Measurements from ENCODE around the gene ISG20L2.
A peak's percentile ranks its signal among the peaks of the same experiment; 100 is the strongest.

Gene ISG20L2

DNA sequence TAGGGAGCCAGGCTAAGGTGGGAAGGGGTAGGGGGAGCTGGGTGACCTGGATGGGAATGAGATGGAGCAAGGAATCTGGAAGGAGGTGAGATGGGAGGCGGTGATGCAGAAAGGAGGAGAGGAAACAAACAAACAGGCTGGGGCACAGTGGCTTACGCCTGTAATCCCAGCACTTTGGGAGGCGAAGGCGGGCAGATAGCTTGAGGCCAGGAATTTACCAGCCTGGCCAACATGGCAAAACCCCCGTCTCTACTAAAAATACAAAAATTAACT lies 33.9 kb downstream of the ISG20L2 start:
- peaks cover 10% of the 10 kb centered on the region for H3K4me1 Mint-ChIP-seq
- H3K4me3 Mint-ChIP-seq, result no peak overlapping the region
- no peak overlapping the region for H3K27ac Mint-ChIP-seq
- ATAC-seq (no peak), DNase-seq (no peak)
- H3K27me3 Mint-ChIP-seq, result peaks cover 57% of the 10 kb centered on the region
- no peaks in the 10 kb centered on the region for H3K9me3 Mint-ChIP-seq
- no peaks in the 10 kb centered on the region for H3K36me3 Mint-ChIP-seq (ENCODE audit: low read depth)

DNA sequence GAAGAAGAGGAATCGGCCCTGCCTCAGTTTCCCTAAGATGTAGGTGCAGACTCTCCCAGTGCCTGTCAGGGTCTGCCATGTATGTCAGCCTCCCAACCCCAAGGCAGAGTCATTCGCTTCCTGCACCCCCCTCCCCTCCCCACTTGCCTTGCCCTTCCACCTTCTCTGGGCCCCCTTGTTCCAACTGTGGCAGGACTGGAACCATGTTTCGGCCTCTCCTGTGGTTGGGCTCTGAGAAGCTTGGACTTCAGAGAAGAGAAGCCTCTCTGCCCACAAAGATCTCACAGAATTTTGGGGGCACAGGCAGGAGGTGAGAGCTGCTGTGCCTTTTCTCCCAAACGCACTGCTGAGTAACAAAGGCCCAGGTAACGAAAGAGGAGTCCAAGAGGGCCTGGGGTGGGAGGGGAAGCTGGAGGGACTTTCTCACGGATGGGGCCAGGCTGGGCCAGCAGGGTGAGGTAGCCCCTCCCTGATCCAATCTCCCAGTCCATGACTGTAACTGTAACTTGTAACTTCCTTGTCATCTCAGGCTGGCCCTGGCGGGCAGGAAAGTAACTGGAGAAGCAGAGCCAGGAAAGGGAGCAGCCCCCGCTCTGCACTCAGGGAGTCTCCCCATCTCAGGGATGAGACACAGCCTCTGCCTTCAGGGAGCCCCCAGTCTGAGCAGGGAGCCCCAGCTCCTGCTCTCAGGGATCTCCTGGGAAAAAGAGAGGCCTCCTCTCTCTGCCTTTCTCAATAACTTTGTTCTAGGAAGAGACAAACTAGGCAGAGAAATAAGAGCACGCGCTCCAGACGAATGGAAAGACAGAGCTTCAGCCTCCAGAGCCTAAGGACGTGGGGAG lies 34.5 kb downstream of the ISG20L2 start:
- no peak for ATAC-seq
- H3K4me3 Mint-ChIP-seq, result no peak overlapping the region
- peaks cover 62% of the 10 kb centered on the region for H3K27me3 Mint-ChIP-seq
- peaks cover 13% of the 10 kb centered on the region for H3K4me1 Mint-ChIP-seq
- DNase-seq, result no peak
- no peaks in the 10 kb centered on the region for H3K36me3 Mint-ChIP-seq (ENCODE audit: low read depth)
- no peaks in the 10 kb centered on the region for H3K9me3 Mint-ChIP-seq
- no peak overlapping the region for H3K27ac Mint-ChIP-seq

DNA sequence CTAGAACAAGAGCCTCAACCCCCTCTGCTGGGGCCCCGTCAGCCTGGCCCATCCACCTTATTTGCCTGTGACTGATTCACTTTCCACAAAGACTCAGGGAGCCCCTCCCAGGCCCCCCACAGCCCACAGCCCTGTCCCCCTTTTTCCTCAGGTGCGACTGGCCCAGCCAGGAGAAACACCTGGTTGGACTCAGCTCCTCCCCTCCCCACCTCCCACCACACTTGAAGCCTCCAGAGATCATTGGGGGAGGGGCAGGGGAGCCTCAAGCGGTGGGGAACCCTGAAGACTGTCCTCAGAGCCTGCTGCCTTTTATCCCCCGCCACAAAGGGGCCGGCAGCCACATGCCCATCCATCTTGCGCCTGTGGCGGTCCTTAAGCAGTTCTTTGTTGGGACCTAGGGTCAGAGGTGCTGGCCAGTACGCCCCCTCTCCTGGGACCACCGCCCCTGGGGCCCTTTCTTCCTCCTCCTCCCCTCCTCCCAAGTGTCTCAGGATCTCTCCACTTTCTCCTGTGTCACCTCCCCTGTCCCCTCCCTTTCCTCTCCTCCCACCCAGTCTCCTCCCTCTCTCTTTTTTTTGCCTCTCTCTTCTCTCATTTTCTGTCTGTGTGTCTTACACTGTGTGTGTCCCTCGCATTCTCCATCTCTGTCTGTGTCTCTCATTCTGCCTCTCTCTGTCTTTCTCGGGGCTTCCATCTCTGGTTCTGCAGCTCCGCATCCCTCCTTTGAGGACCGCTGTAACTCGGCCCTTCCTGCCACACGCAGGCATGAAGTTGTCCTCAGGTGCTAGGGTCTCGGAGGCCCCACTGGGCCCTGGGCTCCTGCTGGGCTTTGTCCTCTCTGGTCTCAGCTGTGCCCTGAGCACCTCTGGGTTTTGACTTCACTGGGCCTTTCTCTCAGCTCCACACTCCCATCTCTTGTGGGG lies 35.4 kb downstream of the ISG20L2 start:
- H3K27ac Mint-ChIP-seq, result no peak overlapping the region
- H3K27me3 Mint-ChIP-seq, result peaks cover 67% of the 10 kb centered on the region
- H3K36me3 Mint-ChIP-seq (ENCODE audit: low read depth), result no peaks in the 10 kb centered on the region
- DNase-seq, result no peak
- H3K9me3 Mint-ChIP-seq, result no peaks in the 10 kb centered on the region
- no peak overlapping the region for H3K4me3 Mint-ChIP-seq
- ATAC-seq, result no peak
- H3K4me1 Mint-ChIP-seq, result peaks cover 15% of the 10 kb centered on the region

DNA sequence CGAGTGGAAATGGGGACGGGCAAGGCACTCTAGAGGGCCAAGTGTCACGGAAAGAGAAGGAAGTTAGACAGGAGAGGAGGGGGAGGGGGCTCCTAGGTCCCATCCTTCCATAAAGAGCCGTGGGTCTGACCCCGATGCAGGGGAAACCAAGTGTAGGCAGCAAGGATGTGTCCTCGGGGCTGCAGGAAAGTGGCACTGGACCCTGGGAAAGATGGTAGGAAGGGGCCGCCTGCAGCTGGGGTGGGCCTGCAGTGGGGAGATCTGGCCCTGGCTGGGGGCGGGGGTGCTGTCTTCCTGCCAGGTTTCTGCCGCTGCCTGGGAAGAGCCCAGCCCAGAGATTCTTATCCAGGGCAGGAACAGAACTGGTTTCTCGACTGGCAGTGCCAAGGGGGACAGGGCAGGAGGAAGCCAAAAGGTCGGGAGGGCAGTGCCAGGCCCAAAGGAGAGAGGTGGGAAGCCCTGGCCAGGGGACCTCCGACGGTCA lies 36.1 kb downstream of the ISG20L2 start:
- no peak overlapping the region for H3K4me3 Mint-ChIP-seq
- H3K36me3 Mint-ChIP-seq (ENCODE audit: low read depth), result no peaks in the 10 kb centered on the region
- no peak overlapping the region for H3K27ac Mint-ChIP-seq
- DNase-seq, result no peak
- H3K4me1 Mint-ChIP-seq, result peaks cover 15% of the 10 kb centered on the region
- H3K9me3 Mint-ChIP-seq, result no peaks in the 10 kb centered on the region
- peaks cover 68% of the 10 kb centered on the region for H3K27me3 Mint-ChIP-seq
- ATAC-seq, result no peak

DNA sequence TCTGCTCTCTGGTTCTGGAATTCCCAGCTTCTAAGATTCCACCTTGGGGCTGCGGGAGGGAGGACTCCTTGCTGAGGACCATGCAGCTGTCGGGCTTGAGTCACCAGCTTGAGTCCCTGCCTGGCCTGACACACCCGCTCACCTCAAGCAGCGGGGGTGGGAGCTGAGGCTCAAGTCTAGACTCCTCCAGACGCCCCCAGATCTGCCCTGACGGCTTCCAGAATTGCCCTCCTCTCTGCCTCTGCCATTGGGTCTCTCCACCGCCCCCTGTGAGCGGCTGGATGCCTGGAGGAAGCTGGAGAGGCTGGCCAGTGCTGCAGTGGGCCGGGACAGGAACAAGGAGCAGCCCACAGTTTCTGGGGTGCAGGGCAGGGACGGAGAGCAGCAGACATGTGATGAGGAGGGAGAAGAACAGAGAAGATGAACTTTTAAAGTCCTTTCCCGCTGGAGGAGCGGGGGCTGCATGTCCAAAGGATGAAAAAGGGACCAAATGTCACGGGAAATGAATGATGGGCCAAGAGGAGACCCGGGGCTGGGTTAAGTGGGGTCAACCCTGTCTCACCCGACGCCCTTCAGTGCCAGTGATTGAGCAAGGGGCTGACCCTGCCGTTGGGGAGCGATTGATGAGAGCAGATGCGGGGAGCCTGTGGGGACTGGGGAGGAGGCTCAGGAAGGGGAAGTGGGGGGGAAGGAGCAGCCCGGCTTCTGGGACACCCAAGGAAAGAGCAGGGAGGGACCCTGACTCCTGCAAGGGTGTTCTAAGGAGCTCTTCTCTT lies 36.7 kb downstream of the ISG20L2 start:
- Mint-ChIP-seq H3K4me1 (peaks cover 15% of the 10 kb centered on the region), H3K4me3 (no peak overlapping the region), H3K36me3 (ENCODE audit: low read depth) (no peaks in the 10 kb centered on the region), H3K9me3 (no peaks in the 10 kb centered on the region), H3K27me3 (peaks cover 65% of the 10 kb centered on the region), H3K27ac (no peak overlapping the region)
- ATAC-seq, result no peak
- DNase-seq, result no peak

DNA sequence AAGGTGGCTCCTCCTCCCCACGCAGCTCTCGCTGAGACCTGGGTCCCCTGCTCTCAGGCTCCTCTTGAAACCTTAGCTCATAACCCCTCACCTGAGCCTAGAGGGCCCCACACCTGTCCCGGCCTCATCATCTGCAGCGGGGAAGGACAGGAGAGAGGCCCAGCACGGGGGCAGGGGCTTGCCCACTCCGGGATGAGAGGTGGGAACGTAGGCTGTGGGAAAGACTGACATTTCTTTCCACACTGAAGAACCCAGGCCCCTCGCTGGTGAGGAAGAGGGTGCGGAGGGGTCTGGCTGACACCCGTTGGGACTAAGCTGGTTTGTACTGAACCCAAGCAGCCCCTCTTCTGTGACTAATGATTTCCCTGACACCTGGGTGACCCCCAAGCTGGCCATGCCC lies 37.4 kb downstream of the ISG20L2 start:
- Mint-ChIP-seq H3K36me3 (ENCODE audit: low read depth) (no peaks in the 10 kb centered on the region), H3K4me3 (no peak overlapping the region), H3K4me1 (peaks cover 15% of the 10 kb centered on the region)

DNA sequence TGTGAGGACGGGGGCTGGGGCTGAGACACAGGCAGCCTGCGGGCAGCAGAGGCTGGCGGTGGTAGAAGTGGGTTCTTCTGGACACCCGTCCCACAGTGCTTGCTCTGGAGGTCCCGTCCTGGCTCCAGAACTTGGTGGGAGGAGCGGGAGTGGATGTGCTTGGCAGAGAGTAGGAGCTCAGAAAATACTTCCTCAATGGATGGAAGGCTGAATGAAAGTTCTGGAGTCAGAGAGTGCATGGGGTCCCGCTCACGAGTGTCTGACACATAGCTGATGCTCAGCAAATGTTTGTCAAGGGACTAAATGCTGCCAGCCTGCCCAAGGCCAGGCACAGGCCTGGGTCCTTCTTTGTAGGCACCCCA lies 37.9 kb downstream of the ISG20L2 start:
- peaks cover 60% of the 10 kb centered on the region for H3K27me3 Mint-ChIP-seq
- no peaks in the 10 kb centered on the region for H3K9me3 Mint-ChIP-seq

More for the DNA sequence above, 37.4 kb downstream of the ISG20L2 start:
- DNase-seq (no peak), ATAC-seq (no peak)
- Mint-ChIP-seq H3K27ac (no peak overlapping the region), H3K27me3 (peaks cover 60% of the 10 kb centered on the region), H3K9me3 (no peaks in the 10 kb centered on the region)

DNA sequence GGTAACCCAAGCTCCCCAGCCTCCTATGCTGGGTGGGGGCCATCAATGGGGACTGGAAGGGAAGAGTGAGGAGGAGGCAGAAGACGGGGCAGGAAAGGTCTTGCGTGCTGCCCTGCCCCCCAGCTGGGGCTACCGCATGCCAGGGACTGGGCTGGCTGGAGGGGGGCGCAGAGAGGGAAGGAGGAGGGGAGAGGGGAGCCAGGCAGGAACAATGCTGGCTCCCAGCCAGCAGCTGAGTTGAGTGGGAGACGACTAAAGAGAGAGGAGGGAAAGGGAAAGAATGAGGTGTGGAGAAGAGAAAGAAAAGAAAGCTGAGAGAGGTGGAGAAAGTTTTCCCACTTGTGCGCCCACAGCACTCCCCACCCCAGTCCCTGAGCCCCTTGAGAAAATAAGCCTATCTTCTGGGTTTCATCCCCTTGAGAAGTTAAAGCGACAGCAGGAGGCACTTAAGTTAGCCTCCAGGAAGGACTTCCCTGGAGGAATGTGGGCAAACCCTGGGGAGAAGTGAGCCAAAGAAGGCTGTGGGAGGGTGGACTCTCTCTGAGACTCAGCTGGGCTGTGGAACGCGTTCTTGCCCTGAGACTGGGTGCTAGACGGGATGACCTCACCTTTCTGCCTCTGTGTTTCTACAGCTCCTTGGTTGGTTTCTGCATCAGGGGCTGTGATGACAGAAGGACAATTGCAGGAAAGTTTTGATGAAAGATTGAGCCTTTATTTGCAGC lies 38.5 kb downstream of the ISG20L2 start:
- H3K27ac Mint-ChIP-seq, result no peak overlapping the region
- ATAC-seq (no peak), DNase-seq (no peak)
- H3K36me3 Mint-ChIP-seq (ENCODE audit: low read depth), result no peaks in the 10 kb centered on the region
- peaks cover 60% of the 10 kb centered on the region for H3K27me3 Mint-ChIP-seq
- H3K9me3 Mint-ChIP-seq, result no peaks in the 10 kb centered on the region
- H3K4me1 Mint-ChIP-seq, result peaks cover 15% of the 10 kb centered on the region
- H3K4me3 Mint-ChIP-seq, result no peak overlapping the region

More for the DNA sequence above, 37.9 kb downstream of the ISG20L2 start:
- DNase-seq (no peak), ATAC-seq (no peak)
- no peak overlapping the region for H3K4me3 Mint-ChIP-seq
- H3K36me3 Mint-ChIP-seq (ENCODE audit: low read depth), result no peaks in the 10 kb centered on the region
- peaks cover 15% of the 10 kb centered on the region for H3K4me1 Mint-ChIP-seq
- no peak overlapping the region for H3K27ac Mint-ChIP-seq

DNA sequence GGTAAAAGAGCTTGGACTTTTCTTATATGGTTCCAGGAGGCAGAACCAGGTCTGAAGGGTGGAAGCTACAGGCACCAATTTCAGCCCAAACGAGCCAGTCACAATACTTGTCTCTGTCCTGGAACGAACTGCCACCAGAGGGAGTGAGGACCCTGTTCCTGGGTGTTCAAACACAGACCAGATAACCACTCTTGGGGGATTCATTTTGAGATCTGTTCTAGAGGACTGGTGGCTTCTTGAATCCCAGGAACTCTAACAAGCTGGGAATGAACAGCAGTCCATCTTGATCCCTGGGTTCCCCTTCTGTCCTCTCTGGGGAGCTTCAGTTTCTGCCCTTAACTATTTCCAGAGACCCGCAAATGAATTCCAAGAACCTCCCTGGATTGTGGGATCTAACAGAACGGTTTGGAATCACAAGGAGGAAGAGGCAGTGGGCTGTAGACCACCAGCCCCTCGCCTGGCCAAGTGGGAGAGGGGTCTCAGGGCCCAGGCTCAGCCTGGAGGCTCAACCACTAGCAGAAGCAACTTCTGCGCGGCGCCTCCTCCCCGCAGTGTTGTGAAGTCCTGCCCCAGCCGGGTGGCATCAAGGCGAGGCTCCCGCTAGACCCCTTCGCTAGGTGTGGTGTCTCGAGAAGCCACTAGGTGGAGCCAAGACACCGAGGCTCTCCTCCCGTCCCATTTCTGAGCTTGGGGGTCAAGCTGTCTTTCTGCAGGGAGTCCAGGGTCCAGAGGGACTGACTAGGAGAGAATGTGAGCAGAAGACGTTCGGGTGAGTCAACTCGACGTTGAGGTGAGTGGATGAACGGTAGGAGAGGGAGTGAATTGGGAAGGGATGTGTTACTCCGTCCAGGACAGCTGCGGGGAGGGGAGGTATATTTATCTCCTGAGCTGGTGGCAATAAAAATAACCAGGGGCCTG lies 39.3 kb downstream of the ISG20L2 start:
- no peak overlapping the region for H3K4me3 Mint-ChIP-seq
- H3K27ac Mint-ChIP-seq, result no peak overlapping the region

DNA sequence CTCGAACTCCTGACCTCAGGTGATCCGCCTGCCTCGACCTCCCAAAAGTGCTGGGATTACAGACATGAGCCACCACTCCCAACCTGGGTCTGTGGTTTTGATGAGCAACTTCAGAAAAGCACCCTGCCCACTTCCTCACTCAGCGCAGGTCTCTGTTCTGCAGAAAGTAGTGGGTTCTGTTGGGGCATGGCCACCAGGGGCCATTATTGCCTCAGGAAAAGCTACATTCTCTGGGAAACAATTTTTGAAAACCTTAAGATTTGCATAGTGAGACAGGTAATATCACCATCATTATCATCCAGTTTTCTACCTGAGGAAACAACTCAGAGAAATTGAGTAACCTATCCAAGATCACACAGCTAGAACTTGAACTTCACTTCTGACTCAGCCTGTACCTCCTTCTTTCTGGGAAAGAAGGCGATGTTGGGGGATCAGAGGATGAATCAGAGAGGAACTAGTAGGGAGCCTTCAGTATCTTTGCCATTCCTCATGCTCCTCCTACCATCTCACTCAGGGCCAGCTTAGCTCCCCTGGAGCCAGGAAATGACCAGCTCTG lies 44.3 kb downstream of the ISG20L2 start:
- Mint-ChIP-seq H3K4me1 (peaks cover 21% of the 10 kb centered on the region), H3K27ac (no peak overlapping the region), H3K36me3 (ENCODE audit: low read depth) (no peaks in the 10 kb centered on the region), H3K9me3 (no peaks in the 10 kb centered on the region), H3K27me3 (peaks cover 30% of the 10 kb centered on the region), H3K4me3 (no peak overlapping the region)
- DNase-seq, result peak; percentile 27
- ATAC-seq, result peak; percentile 80

More for the DNA sequence above, 39.3 kb downstream of the ISG20L2 start:
- no peaks in the 10 kb centered on the region for H3K9me3 Mint-ChIP-seq
- peak; percentile 91 for ATAC-seq
- DNase-seq, result peak; percentile 79
- H3K27me3 Mint-ChIP-seq, result peaks cover 56% of the 10 kb centered on the region
- no peaks in the 10 kb centered on the region for H3K36me3 Mint-ChIP-seq (ENCODE audit: low read depth)
- peaks cover 21% of the 10 kb centered on the region for H3K4me1 Mint-ChIP-seq

DNA sequence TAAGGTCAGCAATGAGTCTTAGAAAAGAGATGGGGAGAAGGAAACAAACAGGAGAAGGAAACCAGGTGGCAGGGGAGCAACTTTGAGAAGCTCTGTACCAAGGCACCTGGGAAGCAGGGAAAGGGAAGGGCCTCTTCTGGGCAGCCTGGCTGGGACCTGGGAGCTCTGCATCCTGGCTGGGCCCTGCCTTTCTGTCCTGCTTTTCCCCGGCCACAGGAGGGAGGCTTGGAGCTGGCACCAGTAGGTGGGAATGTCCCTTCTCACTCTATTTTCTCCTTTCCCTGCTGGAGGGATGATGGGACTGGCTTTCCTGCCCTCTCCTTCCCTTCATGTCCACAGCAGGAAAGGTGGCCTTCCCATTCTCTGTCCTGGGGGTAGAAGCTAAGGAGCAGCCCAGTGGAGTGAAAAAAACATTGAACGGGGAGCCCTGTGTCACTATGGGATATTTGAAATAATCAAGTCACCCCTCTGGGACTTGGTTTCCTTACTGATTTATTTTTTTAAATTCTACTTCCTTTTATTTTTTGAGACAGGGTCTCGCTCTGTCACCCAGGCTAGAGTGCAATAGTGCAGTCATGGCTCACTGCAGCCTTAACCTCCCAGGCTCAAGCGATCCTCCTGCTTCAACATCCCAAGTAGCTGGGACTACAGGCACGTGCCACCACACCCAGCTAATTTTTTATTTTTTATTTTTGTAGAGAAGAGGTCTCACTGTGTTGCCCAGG lies 46.2 kb downstream of the ISG20L2 start:
- no peak for DNase-seq

DNA sequence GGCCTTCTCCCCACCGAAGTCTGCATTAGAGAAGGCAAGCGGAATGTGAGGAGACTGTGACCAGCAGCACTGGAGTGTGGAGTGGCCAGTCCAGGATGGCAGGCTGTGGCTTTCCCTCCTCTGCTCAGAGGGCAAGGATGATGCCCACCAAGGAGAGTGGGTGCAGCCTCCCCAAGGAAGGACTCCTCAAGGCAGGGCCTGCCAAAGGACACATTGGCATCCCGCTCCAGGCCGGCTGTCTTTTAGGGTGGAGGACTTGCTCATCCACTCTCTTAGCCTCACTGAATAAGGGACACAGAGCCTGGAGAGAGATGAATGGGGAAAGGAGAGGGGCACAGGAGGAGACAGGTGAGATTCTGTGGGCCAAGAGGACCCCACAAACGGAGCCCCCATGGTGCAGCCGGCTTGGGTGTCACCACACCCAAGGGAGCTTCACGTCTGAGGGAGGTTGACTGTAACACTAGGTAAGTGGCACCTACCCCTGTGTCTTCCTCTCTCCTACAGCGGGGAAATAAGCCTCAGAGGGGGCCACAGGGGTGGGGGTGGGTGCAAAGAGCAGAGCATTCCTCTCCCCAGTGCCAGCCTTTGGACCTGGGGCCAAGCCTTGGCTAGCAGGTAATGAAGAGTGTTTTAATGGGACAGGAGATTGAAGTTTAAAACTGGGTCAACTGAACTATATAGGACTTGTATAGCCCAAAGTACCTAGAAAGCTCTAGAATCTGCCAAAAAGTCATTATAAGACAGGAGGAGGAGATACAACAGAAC lies 47.2 kb downstream of the ISG20L2 start:
- ATAC-seq, result no peak
- H3K9me3 Mint-ChIP-seq, result no peaks in the 10 kb centered on the region
- no peaks in the 10 kb centered on the region for H3K36me3 Mint-ChIP-seq (ENCODE audit: low read depth)
- no peak for DNase-seq
- peaks cover 39% of the 10 kb centered on the region for H3K27me3 Mint-ChIP-seq
- H3K4me3 Mint-ChIP-seq, result no peak overlapping the region
- H3K4me1 Mint-ChIP-seq, result peaks cover 21% of the 10 kb centered on the region
- H3K27ac Mint-ChIP-seq, result no peak overlapping the region

More for the DNA sequence above, 46.2 kb downstream of the ISG20L2 start:
- Mint-ChIP-seq H3K27ac (no peak overlapping the region), H3K27me3 (peaks cover 35% of the 10 kb centered on the region), H3K36me3 (ENCODE audit: low read depth) (no peaks in the 10 kb centered on the region), H3K4me3 (no peak overlapping the region), H3K4me1 (peaks cover 20% of the 10 kb centered on the region), H3K9me3 (no peaks in the 10 kb centered on the region)
- ATAC-seq, result no peak

All from activated naive CD8-positive, alpha-beta T cell treated with anti-CD3 and anti-CD28 coated beads, Interleukin-2, amount 50 U/mL, for 24 hours (primary cell).